Stimulated activated CD4-positive, alpha-beta T cell treated with anti-CD3 and anti-CD28 coated beads, Interleukin-1b, Interleukin-23, amount 100 ng/mL, for 4 hours (primary cell): ENCODE measurements around the gene FGF8.
"Not testable (repeated sequence)": the region's sequence is repeated elsewhere in the genome, so short reads cannot be mapped to it uniquely, and the experiment has no call there.

ENCODE experiments used
- DNase-seq, 2 donors: peaks; one replicate each; pipeline ENCODE4 v3.0.0-alpha.2; 2020; ENCODE audit warnings: low read depth in 2 of 2

The FGF8 gene, protein sequence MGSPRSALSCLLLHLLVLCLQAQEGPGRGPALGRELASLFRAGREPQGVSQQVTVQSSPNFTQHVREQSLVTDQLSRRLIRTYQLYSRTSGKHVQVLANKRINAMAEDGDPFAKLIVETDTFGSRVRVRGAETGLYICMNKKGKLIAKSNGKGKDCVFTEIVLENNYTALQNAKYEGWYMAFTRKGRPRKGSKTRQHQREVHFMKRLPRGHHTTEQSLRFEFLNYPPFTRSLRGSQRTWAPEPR

DNA sequence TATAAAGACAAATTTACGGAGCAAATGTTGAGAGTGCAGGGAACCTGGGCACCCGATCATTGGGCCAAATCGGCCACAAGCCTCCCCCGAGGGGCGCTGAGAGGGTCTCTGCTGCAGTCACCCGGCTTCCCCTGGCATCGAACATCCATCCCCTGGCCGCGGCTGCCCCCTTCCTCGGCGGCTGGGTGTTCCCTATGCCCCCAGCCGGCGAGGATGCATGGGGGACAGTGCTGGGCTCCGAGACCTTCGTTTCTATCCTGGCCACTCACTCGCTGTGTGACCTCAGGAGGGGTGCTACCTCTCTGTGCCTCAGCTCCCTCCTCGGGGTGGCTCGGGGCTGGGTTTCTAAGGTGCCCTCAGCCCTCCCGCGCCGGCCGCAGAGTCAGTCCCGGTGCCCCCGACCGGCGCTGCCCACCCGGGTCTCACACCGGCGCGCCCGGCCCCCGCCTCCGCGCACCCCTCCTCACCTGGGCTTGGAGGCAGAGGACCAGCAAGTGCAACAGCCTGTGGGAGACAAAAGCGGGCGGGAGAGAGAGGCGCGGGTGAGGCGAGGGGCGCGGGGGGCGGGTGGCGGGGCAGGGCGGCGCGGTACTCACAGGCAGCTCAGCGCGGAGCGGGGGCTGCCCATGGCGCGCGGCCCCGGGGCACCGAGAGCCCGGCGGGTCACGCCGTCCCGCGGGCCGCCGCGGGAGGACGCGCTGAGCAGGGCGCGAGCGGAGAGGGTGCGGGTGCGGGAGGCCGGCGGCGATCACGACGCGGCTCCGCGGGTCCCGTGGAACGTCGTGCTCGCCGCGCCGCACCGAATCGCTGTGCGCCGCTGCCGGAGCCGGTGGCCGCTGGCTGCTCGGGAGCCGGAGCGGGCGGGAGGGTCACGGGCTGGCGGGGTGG lies at the start of gene FGF8:
TSS of gene FGF8 (minus strand) at position 842 of the 888 bp plus-strand sequence. CDS start at position 628, 214 bp downstream.
- DNase-seq, result no peak

DNA sequence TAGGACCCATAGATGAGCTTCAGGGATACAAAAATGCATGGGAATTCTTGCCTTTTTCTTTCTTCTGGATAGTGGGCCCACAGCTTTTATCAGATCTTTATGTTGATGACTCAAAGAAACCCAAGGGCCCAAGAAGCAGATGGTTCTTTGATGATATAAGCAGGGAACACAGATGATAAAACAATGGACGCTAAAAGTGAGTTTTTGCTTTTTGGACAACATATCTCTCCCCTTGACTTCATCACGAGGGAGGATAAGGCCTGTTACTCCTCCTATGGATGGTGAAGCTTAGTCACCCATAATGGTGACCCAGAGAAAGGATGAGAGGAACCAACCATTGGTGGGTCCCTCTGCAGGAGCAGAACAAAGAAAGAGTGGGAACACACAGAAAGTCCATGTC lies 48.8 kb upstream of the FGF8 start:
- no peak for DNase-seq

DNA sequence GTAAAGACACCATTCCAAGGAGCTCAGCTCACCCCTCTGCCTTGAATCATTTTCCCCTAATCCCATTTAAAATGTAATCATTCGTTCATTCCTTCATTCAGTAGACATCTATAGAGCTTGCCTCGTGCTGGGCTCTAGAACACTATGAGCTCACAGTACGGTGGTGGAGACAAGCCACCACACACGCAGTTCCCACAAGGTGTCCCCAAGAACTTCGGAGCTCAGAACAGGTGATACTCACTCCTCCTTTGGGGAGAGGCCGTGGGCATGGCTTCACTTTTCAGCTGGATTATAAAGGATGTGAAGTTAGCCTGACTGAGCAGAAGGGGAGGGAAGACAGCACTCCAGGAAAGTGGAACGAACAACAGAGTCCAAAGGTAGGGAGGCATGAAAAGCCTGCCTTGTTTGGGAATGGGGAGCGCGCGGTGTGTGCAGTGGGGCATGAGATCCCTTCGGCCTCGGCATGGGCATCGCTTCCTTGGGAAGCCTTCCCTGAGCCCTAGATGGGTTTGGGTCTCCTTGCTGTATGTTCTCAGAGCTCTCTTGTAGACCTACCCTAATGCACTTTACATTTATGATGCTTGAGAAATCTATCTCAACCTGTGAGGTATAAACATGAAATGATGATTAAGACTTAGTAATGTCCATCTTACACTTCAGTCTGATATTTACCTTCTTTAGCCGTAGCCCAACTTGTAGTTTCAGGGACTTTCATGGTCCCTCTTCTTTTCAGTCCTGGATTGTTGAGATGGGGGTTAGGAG lies 43.1 kb upstream of the FGF8 start:
- DNase-seq, result no peak

DNA sequence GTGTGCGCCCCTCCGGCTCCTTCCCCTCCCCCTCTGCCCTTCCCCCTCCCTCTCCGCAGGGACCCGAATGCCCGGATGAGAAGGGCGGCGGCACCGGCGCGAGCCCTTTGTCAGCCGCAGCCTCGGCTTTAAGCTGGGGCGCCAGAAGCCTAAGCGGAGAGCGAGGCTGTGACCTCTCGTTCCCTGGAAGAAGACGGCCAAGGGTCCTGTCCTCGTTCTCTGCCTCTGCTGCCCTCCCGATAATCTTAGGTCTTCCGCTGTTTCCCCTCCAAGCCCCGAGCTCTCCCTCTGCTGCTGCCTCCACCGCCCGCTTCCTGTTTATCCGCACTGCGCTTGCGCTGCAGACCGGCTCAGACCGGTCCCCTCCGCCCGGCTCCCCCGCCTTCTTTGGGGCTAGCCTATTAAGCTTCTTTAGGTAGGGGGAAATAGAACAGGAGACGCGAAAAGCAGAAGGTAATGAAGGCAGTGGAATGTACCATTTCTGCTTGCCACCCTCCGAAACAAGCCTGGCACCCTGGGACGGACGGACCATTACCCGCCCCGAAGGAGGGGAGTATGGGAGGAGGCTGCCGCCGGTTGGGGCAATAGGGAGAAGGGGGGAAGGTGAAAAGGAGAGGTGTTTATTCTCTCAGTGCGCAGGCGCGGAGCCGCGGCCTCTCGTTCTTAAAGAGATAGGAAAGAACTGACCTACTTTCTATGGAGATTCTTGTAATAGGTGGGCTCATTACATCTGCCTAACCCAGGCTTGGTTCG lies 42.4 kb upstream of the FGF8 start, which contains the start of gene OGA:
TSS of gene OGA (minus strand) at position 326 of the 753 bp plus-strand sequence. CDS start 422 bp downstream, outside the sequence.
- DNase-seq, result peak; percentile 92 to 94

DNA sequence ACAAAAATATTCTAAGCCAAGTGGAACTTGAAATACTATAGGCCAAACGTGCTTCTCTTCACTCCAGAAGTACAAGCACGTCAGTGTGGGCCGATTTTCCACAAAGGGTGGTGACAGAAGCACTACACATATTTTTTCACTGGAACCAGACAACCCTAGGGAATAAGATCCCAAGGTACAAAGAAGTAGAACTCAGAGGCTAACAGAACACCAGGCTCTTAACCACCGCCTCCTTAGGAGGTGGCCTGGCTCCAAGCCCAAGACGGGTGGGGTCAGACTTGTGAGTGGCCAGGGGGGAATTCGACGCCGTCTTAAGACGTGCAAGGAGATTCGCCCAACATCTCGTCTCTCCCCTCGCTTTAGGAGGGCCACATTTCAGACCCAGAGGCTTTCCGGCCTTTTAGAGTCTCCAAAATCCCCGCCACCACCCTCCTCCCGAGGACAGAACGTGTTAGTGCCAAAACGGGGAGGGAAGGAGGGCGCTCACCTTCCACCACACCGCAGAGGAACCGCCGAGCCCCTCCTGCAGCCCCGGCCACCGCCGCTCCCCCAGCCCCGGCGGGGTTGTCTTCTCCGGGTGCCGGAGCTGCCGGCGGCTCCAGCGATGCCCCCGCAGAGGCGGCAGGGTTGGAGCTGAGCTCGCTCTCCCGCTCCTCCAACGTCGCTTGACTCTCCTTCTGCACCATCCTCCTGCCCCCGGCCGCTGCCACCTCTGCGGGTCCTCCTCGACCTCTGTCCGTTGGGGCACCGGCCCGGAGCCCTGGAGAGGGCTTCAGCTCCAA lies 41.6 kb upstream of the FGF8 start:
- DNase-seq, result peak in 1 of 2 donors; percentile 14

DNA sequence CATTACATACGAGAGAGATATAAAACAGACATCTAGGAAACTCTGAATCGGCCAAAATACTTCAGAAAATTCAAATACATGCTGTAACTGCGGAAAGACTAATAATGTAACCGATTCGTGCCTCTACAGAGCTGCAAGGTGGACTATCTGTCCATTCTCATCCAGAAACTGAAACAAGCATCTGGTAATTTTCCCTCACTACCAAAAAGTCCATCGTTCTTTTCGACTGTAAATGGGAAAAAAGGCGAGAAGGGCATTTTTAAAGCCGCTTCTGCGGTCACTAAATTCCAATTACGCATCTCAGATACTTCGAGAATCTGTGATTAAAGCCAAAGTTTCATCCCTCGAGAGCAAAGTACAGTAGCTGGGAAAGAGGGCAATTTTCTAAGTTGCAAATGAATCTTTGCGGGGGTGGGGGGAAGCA lies 41.0 kb upstream of the FGF8 start:
- DNase-seq, result no peak

DNA sequence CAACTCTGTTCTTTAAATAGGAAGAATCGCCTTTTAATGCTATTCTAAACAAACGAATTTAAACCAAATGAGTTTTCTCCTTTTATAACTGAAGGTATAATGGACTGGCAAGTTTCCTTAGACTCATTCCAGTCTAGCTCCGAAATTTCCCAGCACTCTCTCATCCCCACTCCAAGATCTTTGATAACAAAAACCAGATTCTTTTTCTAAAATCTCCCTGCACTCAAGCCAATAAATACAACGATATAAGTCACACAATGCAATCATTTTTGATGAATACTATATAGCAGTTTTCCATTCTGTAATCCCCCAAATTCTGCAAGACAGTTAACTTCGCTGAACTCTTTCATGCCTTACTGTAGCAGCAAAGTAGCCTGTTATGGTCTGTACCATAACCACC lies 40.5 kb upstream of the FGF8 start:
- DNase-seq, result no peak

DNA sequence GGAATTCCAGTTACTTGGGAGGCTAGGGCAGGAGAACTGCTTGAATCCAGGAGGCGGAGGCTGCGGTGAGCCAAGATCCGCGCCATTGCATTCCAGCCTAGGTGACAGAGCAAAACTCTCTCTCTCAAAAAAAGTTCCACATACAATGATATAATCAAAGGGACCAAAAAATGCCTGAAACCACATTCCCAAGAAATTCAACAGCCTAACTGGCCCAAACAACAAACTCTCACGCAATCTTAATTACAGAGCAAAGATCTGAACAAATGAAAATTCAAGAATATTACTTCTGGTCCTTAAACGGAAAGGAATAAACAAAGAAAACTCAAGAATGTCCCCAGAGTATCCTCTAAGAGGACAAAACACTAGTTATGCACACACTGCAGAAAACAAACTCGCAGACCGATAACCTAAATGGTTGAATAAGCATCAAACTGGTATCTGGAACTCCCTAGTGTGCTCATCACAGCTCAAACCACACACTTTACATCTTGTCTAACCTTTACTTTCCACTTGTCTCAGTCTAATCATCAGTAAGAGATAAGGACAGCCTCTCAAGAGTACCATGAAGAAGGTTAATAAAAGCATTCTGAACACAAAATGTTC lies 38.7 kb upstream of the FGF8 start:
- no peak for DNase-seq

DNA sequence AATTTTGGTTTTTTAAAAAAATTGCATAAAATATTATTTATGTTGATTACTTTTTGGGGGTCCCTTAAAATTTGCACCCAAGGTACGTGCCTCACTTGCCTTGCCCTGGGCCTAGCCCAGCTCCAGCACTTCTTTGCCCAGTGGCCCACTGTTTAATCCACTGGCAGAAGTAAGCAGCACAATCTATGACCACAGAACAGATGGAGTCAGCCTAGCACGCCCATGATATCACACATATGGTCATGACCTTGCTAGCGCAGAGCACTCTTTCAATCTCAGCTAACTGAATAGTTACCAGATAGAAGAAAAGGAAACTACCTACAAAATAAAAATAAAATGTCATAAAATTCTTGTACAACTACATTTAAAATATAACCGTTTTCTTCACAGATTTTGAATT lies 36.7 kb upstream of the FGF8 start:
- no peak for DNase-seq

DNA sequence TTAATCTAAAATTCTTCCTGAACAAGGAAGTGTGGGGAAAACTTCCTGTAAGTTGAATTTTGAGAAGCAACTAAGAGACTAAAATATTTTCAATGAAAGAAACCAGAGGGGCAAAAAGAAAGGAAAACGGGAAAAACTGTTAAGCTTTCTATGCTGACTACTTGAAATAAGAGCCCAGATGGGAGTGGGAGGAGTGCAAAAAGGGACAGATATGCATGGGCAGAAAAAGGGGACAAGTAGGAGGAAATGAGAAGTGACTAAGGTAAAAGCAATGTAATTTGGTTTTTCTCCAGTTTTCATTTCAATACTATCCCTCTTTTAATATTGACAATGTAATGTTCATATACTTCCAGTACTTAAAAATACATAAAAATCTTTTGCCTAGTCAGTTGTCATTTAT lies 31.2 kb upstream of the FGF8 start:
- no peak for DNase-seq

DNA sequence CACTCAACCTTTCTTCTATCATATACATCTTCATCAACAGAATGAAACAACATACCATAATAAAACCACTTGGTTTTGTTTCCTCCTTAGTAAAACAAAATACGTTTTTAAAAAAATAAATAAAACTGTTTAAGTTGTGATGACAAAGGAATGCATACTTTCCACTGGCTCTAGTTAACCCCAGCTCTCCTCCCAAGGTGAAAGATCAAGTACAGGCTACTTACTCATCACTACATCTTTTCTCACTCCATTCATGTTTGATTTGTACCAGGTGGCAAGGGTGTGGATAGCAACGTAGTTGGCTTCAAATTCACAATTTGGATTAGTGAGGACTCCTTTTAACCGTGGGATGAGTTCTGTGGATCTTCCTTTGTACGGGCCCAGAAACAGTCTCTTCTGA lies 27.6 kb upstream of the FGF8 start:
- DNase-seq, result no peak

DNA sequence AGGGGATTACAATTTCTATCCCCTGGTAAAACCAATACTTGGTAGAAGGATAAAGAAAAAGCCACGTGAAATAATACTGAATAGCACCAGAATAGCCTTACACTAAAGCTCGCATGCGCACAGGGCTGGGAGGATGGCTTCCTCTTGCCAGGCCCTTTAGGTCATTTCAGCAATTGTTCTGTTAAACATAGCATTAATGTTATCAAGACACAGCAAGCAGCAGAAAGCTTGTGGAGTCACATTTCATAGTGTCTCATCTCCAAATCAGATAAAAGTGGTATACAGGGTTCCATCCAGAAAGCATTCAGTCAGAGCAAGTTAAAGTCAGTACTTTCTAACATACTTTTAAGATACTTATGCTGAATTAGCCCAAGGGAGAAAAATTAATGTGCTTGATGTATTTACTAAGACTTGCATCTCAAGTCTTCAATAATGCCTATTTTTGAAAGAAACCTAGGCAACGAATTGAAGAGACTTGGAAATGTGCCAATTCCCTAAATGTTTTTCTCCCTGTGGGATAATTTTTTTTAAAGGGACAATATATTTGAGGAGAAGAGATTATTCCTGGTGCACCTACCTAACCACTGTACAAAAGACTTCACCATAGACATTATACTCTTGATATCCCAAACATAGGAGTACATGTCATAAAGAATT lies 21.6 kb upstream of the FGF8 start:
- DNase-seq, result no peak

DNA sequence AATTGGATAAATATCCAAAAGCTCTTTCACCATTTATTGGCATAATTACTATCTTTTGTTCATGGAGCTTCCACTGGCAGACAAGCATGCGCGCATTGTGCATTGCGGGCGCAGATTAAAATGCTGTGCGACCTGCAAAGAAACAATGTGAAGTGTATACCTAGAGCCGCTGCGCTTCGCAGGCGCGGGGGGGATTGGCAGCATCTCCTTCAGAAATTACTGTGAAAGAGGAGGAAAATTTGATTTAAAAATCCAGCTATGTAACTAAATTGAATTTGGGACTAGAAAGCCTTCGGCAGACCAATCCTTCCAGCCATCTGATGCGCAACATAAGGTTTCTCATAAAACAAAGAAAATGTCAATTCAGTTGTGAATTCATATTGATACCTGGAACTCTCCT lies 17.6 kb upstream of the FGF8 start:
- DNase-seq, result no peak

DNA sequence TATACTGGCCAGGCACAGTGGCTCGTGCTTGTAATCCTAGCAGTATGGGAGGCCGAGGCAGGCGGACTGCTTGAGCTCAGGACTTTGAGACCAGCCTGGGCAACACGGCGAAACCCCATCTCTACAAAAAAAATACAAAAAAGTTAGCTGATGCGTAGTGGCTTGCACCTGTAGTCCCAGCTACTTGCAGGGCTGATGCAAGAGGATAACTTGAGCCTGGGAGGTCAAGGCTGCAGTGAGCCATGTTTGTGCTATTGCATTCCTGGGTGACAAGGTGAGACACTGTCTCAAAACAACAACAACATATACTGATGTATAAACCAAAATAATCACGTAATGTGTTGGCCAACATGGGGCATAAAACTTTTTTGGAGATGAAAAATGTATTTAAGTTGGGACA lies 13.8 kb upstream of the FGF8 start:
- no peak for DNase-seq

DNA sequence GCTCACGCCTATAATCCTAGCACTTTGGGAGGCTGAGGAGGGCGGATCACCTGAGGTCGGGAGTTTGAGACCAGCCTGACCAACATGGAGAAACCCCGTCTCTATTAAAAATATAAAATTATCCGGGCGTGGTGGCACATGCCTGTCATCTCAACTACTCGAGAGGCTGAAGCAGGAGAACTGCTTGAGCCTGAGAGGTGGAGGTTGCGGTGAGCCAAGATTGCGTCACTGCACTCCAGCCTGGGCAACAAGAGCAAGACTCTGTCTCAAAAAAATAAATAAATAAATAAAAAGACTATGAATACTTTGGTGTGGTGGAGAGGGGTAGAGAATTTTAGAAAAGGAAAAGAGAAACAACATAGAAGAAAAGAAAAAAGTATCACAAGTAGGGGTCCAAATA lies 13.3 kb upstream of the FGF8 start:
- not testable (repeated sequence) for DNase-seq

DNA sequence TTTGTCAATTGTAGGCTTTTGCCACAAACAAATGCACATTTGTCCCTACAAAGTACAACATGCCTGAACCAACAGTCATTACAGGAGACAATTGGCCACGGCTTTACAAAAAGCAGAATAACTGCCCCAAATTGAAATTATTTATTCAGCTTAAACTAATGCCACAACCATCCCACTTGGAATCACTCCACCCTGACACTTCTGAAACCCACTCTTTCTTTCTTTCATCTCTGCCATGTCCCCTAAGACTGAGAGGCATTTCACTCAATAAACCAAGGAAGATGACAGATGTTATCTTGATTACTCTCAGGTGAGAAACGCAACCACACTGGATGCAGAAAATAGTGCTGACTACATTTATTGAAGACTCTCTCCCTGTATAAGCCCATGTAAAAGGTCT lies 9.9 kb upstream of the FGF8 start:
- no peak for DNase-seq

DNA sequence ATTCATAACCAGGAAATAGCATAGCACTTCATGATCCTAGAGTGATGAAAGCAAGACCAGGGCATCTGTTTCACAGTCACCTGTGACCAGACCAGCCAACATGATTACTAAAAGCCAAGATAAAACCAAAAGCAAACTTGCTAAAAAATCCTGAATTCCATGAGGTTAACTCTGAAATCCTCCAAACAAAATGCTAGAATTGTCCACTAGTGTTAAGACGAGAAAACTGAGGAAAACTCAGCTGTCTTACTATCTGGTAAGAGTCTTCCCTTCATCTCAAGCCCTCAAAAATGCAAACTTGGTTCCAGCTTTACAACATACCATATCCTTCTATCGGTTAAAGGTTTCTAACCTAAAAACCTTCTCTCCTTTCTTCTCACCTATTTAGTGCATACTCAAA lies 8.6 kb upstream of the FGF8 start:
- no peak for DNase-seq

DNA sequence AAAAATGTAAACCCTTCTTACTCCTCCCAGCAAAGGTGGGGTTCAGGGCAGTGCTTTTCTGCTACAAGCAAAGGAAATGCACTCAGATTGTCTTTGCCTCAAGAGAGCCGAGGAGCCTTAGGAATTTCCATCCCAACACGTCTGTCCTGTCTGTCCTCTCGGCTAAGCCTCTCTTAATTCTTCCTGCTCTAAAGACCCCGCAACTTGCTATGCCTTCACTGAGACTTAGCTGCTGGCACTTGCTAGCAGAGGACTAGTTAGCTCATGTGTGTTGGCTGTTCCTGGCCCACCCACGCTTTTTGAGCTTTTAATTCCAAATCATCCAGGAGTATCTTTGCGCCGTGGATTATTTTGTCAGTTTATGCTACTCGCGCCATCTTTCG lies 7.8 kb upstream of the FGF8 start:
- DNase-seq, result no peak

DNA sequence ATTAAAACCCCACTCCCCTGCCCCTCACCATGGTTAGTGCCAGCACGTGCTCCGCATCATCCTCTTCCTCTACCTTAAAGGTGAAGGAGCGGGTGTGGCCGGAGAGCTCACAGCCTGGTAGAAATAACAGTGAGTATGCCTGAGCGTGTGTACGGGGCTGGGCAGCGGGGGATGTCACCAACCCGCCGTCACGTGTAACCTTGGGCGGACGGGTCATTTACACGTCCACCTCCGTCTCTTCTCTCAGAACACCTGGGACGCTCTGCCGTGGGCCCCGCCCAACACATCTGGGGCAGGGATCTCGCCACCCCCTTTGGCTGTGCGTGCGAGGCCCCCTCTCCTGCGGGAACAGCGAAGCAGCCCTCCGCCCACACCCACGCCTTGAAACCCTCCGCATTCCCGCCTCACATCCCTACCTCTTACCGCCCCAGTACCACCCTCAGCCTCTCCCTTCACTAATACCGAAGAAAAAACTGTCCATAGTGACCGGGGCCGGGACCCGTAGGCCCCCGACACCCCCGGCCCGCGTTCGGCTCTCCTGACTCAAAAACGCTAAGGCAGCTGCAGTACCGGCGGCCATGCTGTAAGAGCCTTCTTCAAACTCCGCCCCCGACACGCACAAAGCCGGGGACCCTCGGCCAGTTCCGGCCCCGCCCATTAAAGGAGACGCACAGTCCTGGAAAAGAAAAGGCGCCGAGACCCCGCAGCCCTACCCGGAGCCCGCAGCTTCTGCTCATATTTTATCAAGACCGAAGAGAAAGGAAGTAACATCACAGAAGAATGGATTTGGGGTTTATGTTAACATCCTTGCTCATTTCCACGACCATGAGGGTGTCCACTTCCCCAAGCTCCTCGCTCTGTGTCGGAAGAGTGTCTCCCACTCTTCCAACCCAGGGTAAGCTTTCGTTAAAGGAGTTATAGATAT lies 7.2 kb upstream of the FGF8 start, which contains the start of gene NPM3:
TSS of gene NPM3 (minus strand) at position 636 of the 925 bp plus-strand sequence. CDS start at position 580, 56 bp downstream.
- DNase-seq, result peak; percentile 76 to 80
